Loucy (cell line): ENCODE results near the gene SCAMP4.

Source experiments
- CTCF ChIP-seq: fragments of 200-600 bp; sonication (generic); conservative IDR thresholded peaks from 2 replicates; pipeline ENCODE4 v1.5.1; 2014; ENCODE audit warnings: mild to moderate bottlenecking, antibody characterized with exemption, low read length
- EZH2phosphoT487 ChIP-seq: fragments of 200-600 bp; IDR thresholded peaks from 2 replicates; pipeline ENCODE4 v1.6.1; 2018; ENCODE audit warnings: antibody characterized with exemption, mild to moderate bottlenecking, moderate library complexity, borderline replicate concordance

DNA sequence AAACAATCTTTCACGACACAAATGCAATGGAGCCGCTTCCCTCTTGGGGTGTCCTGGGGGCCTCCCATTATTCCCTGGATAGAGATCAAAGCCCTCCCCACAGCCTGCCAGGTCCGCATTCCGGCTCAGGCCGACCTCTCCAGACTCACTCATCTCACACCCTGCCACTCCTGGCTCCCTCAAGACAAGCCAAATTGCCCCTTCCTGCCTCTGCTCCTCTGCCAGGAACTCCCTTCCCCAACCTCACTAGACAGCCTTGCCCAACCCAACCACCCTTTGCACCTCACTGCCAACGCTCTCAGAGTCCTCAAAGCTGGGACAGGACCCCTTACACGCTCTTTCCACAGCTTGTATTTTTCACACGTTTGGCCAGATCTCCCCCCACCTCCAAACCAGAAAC lies 21.4 kb upstream of the SCAMP4 start:
- TF ChIP-seq CTCF (no peak), EZH2phosphoT487 (no peak)
